K562 (cell line): ENCODE data around the gene RBMX. TPM values are rescaled to one million over a fixed set of nuclear protein-coding genes. Genes with fewer than 3 reads are reported as not detected.
"Not testable (repeated sequence)": the region's sequence is repeated elsewhere in the genome, so short reads cannot be mapped to it uniquely, and the experiment has no call there.

ENCODE experiments used
- CXXC5 ChIP-seq: fragments of 250-450 bp; sonication (Bioruptor Pico); IDR thresholded peaks from 2 replicates; pipeline ENCODE4 v1.8.0; 2022; ENCODE audit warnings: inconsistent platforms, mild to moderate bottlenecking, moderate library complexity
- DDX20 ChIP-seq: fragments of 450-650 bp; IDR thresholded peaks from 2 replicates; pipeline ENCODE4 v1.6.1; 2016; ENCODE audit warnings: missing genetic modification characterization, low read depth, mild to moderate bottlenecking, missing compliant biosample characterization, moderate library complexity
- DPF2 ChIP-seq: fragments of 450-650 bp; IDR thresholded peaks from 2 replicates; pipeline ENCODE4 v1.6.1; 2016
- EHMT2 ChIP-seq: fragments of 450-650 bp; IDR thresholded peaks from 2 replicates; pipeline ENCODE4 v1.6.1; 2018; ENCODE audit warnings: antibody characterized with exemption
- L3MBTL2 ChIP-seq: fragments of 450-650 bp; IDR thresholded peaks from 2 replicates; pipeline ENCODE4 v1.6.1; 2016; ENCODE audit warnings: mild to moderate bottlenecking, moderate library complexity
- NR4A1 ChIP-seq, 2 experiments: fragments of 250-450 bp in 1 of 2; fragments of 450-650 bp in 1 of 2; sonication (Bioruptor Pico) in 1 of 2; IDR thresholded peaks; 2 replicates each; pipeline versions ENCODE4 v1.4.0 to v1.6.1; 2016 to 2020; ENCODE audit warnings: mild to moderate bottlenecking in 2 of 2, missing compliant biosample characterization in 1 of 2, missing genetic modification characterization in 1 of 2, moderate library complexity in 1 of 2
- ZNF766 ChIP-seq: fragments of 200-800 bp; sonication (Bioruptor generic); conservative IDR thresholded peaks from 2 replicates; pipeline ENCODE4 v1.6.1; 2016; ENCODE audit warnings: missing genetic modification characterization, missing compliant biosample characterization
- polyA plus RNA-seq, 8 experiments: library from polyadenylated mRNA; depleted of rRNA in 4 of 8; stranded (reverse) in 5 of 8; unstranded in 3 of 8; fragments of >200 nt; fragmentation: Nextera tagmentation in 2 of 8; fragmentation: Illumina TruSeq in 1 of 8; extraction: Ambion mirVana in 2 of 8; extraction: Trizol in 1 of 8; gene quantifications; 2 replicates each; pipeline versions ENCODE4 v1.2.1 to v1.2.3, GENCODE V29; 2011 to 2014; ENCODE audit warnings: inconsistent platforms in 1 of 8, missing spikeins in 1 of 8
- total RNA-seq, 7 experiments: library from RNA; depleted of rRNA in 6 of 7; stranded (reverse); fragments of >200 nt in 6 of 7; fragmentation: Illumina TruSeq in 2 of 7; extraction: Trizol in 2 of 7; gene quantifications; 2 replicates each; pipeline versions ENCODE4 v1.2.1 to v1.2.3, GENCODE V29; 2011 to 2021; ENCODE audit warnings: low replicate concordance in 1 of 7
- TF ChIP-seq, protein P1 (sequence below): fragments of 450-650 bp; IDR thresholded peaks from 2 replicates; pipeline ENCODE4 v1.6.1; 2016; ENCODE audit warnings: mild to moderate bottlenecking, moderate library complexity
- TF ChIP-seq, protein P2 (sequence below): fragments of 450-650 bp; IDR thresholded peaks from 2 replicates; pipeline ENCODE4 v1.6.1; 2017; ENCODE audit warnings: antibody characterized with exemption, mild to moderate bottlenecking
- TF ChIP-seq, protein P3 (sequence below): fragments of 200-800 bp; sonication (Bioruptor generic); IDR thresholded peaks from 2 replicates; pipeline ENCODE4 v1.6.1; 2017; ENCODE audit warnings: missing genetic modification characterization, missing compliant biosample characterization

Gene RBMX
- total and polyA plus RNA-seq, 9 of the 15 experiments (the other 6 are each of a cell fraction or from before 2014, with no cell fraction given) = 405 to 671 (median 540) TPM

DNA sequence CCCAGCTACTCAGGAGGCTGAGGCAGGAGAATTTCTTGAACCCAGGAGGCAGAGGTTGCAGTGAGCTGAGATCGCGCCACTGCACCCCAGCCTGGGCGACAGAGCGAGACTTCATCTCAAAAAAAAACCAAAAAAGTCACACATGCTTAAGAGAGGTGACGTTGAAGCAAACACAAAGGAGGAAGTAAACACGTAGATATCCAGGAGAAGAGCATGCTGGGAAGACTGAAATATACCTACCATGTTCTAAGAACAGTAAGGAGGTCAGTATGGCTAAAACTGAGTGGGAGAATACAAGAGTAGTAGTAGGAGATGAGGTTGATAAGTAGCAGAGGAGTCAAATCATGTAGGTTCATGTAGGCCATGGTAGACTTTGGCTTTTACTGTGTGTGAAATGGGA, 10.1 kb upstream of the RBMX start (continued):
- TF ChIP-seq, protein P1, sequence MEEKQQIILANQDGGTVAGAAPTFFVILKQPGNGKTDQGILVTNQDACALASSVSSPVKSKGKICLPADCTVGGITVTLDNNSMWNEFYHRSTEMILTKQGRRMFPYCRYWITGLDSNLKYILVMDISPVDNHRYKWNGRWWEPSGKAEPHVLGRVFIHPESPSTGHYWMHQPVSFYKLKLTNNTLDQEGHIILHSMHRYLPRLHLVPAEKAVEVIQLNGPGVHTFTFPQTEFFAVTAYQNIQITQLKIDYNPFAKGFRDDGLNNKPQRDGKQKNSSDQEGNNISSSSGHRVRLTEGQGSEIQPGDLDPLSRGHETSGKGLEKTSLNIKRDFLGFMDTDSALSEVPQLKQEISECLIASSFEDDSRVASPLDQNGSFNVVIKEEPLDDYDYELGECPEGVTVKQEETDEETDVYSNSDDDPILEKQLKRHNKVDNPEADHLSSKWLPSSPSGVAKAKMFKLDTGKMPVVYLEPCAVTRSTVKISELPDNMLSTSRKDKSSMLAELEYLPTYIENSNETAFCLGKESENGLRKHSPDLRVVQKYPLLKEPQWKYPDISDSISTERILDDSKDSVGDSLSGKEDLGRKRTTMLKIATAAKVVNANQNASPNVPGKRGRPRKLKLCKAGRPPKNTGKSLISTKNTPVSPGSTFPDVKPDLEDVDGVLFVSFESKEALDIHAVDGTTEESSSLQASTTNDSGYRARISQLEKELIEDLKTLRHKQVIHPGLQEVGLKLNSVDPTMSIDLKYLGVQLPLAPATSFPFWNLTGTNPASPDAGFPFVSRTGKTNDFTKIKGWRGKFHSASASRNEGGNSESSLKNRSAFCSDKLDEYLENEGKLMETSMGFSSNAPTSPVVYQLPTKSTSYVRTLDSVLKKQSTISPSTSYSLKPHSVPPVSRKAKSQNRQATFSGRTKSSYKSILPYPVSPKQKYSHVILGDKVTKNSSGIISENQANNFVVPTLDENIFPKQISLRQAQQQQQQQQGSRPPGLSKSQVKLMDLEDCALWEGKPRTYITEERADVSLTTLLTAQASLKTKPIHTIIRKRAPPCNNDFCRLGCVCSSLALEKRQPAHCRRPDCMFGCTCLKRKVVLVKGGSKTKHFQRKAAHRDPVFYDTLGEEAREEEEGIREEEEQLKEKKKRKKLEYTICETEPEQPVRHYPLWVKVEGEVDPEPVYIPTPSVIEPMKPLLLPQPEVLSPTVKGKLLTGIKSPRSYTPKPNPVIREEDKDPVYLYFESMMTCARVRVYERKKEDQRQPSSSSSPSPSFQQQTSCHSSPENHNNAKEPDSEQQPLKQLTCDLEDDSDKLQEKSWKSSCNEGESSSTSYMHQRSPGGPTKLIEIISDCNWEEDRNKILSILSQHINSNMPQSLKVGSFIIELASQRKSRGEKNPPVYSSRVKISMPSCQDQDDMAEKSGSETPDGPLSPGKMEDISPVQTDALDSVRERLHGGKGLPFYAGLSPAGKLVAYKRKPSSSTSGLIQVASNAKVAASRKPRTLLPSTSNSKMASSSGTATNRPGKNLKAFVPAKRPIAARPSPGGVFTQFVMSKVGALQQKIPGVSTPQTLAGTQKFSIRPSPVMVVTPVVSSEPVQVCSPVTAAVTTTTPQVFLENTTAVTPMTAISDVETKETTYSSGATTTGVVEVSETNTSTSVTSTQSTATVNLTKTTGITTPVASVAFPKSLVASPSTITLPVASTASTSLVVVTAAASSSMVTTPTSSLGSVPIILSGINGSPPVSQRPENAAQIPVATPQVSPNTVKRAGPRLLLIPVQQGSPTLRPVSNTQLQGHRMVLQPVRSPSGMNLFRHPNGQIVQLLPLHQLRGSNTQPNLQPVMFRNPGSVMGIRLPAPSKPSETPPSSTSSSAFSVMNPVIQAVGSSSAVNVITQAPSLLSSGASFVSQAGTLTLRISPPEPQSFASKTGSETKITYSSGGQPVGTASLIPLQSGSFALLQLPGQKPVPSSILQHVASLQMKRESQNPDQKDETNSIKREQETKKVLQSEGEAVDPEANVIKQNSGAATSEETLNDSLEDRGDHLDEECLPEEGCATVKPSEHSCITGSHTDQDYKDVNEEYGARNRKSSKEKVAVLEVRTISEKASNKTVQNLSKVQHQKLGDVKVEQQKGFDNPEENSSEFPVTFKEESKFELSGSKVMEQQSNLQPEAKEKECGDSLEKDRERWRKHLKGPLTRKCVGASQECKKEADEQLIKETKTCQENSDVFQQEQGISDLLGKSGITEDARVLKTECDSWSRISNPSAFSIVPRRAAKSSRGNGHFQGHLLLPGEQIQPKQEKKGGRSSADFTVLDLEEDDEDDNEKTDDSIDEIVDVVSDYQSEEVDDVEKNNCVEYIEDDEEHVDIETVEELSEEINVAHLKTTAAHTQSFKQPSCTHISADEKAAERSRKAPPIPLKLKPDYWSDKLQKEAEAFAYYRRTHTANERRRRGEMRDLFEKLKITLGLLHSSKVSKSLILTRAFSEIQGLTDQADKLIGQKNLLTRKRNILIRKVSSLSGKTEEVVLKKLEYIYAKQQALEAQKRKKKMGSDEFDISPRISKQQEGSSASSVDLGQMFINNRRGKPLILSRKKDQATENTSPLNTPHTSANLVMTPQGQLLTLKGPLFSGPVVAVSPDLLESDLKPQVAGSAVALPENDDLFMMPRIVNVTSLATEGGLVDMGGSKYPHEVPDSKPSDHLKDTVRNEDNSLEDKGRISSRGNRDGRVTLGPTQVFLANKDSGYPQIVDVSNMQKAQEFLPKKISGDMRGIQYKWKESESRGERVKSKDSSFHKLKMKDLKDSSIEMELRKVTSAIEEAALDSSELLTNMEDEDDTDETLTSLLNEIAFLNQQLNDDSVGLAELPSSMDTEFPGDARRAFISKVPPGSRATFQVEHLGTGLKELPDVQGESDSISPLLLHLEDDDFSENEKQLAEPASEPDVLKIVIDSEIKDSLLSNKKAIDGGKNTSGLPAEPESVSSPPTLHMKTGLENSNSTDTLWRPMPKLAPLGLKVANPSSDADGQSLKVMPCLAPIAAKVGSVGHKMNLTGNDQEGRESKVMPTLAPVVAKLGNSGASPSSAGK = peak; percentile 43; the same call in 1 of the 2 replicates
- TF ChIP-seq EHMT2 (peak; percentile 60; the same call in 1 of the 2 replicates), L3MBTL2 (peak; percentile 50; the same call in 1 of the 2 replicates), CXXC5 (CRISPR knock-in tag) (0 out of 2 replicates have a peak, but pooled peaks have one; percentile 19), DDX20 (peak; percentile 66; the same call in 1 of the 2 replicates), ZNF766 (CRISPR knock-in tag) (peak; percentile 72; the same call in 1 of the 2 replicates), NR4A1 (tag; IDR thresholded peaks at IDR 0.05) (0 out of 2 replicates have a peak, but pooled peaks have one; percentile 37), DPF2 (0 out of 2 replicates have a peak, but pooled peaks have one; percentile 35)
- TF ChIP-seq, protein P2, sequence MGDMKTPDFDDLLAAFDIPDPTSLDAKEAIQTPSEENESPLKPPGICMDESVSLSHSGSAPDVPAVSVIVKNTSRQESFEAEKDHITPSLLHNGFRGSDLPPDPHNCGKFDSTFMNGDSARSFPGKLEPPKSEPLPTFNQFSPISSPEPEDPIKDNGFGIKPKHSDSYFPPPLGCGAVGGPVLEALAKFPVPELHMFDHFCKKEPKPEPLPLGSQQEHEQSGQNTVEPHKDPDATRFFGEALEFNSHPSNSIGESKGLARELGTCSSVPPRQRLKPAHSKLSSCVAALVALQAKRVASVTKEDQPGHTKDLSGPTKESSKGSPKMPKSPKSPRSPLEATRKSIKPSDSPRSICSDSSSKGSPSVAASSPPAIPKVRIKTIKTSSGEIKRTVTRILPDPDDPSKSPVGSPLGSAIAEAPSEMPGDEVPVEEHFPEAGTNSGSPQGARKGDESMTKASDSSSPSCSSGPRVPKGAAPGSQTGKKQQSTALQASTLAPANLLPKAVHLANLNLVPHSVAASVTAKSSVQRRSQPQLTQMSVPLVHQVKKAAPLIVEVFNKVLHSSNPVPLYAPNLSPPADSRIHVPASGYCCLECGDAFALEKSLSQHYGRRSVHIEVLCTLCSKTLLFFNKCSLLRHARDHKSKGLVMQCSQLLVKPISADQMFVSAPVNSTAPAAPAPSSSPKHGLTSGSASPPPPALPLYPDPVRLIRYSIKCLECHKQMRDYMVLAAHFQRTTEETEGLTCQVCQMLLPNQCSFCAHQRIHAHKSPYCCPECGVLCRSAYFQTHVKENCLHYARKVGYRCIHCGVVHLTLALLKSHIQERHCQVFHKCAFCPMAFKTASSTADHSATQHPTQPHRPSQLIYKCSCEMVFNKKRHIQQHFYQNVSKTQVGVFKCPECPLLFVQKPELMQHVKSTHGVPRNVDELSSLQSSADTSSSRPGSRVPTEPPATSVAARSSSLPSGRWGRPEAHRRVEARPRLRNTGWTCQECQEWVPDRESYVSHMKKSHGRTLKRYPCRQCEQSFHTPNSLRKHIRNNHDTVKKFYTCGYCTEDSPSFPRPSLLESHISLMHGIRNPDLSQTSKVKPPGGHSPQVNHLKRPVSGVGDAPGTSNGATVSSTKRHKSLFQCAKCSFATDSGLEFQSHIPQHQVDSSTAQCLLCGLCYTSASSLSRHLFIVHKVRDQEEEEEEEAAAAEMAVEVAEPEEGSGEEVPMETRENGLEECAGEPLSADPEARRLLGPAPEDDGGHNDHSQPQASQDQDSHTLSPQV = peak; percentile 89
- TF ChIP-seq, protein P3, sequence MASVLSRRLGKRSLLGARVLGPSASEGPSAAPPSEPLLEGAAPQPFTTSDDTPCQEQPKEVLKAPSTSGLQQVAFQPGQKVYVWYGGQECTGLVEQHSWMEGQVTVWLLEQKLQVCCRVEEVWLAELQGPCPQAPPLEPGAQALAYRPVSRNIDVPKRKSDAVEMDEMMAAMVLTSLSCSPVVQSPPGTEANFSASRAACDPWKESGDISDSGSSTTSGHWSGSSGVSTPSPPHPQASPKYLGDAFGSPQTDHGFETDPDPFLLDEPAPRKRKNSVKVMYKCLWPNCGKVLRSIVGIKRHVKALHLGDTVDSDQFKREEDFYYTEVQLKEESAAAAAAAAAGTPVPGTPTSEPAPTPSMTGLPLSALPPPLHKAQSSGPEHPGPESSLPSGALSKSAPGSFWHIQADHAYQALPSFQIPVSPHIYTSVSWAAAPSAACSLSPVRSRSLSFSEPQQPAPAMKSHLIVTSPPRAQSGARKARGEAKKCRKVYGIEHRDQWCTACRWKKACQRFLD (CRISPR knock-in tag) = 0 out of 2 replicates have a peak, but pooled peaks have one; percentile 48
- TF ChIP-seq NR4A1 (CRISPR knock-in tag; IDR thresholded peaks at IDR 0.05) = not testable (repeated sequence)
